GM19025 (cell line): ENCODE data around the gene ZNF853.
"Not testable (repeated sequence)": the region's sequence is repeated elsewhere in the genome, so short reads cannot be mapped to it uniquely, and the experiment has no call there.

Experiments
- ATAC-seq: cut with Tn5 transposase; IDR thresholded peaks from one replicate; pipeline ENCODE4 v1.9.1; 2021; ENCODE audit warnings: mild to moderate bottlenecking, low read depth, moderate library complexity; ENCODE audit not compliant: unreplicated experiment

Gene ZNF853

DNA sequence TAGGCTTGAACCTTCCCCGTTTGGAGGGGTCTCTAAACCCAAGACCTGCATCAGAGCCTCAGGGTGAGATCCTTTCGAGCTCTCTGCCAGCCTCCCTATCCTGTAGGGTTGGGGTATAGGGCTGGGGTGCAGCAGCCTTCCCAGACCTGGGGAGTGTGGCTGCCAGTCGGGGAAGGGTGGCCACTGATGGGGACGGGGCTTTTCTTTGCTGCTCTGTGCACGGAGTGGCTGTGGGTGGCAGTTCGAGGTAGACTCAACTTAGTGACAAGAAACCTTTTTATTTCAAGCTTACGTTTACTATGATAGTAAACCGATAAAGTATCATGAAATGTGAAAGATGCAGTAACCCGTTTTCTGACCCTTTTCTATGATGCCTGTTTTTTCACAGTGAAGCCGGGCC is 34.7 kb downstream of the ZNF853 start:
- no peak for ATAC-seq

DNA sequence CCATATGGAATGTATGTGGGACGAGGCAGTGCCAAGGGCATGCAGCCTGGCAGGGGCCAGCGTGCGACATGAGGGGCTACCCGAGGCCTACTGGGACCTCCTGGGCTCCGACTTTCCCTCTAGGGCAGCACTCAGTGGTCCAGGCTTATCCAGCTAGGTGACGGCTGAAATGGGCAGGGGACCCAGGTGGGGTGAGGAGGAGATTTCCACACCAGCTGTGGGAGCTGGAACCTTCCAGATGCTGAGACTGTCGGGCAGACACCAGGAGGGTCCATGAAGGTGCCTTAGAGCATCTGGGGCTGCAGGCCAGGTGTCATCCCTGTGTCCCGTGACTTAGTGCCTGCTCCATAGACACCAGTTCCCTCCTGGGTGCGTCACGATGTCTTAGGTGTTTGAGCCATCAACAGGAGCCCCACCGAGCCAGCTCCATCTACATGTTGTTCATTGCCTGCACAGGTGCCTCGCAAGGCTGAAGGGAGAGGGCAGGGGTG is 35.2 kb downstream of the ZNF853 start:
- no peak for ATAC-seq

DNA sequence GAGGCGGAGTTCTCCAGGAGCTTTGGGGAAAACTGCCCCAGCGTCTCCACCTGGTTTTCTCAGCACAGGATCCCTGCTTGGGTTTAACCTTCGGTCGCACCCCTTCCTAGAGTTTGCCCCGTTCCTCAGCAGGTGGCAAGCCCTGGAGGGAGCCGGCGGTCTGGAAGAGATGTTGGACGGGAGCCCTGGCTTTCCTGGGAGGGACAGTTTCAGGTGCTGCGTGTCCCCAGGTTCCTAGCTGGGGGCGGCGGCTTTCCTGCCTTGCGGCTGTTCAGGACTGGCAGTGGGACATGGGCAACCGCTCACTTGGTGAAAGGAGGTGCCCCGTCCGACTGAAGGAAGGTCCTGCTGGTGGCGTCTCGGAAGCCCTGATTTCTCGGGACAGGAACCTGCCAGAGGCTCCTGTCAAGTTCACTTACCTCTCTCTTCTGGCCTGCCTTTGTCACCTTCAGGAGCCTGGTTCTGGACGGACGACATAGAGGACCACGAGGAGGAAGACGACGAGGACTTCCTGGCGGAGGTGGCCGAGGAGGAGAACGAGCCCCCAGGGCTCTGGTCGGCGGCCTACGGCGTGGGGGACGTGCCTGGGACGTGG is 36.5 kb downstream of the ZNF853 start:
- ATAC-seq, result no peak

DNA sequence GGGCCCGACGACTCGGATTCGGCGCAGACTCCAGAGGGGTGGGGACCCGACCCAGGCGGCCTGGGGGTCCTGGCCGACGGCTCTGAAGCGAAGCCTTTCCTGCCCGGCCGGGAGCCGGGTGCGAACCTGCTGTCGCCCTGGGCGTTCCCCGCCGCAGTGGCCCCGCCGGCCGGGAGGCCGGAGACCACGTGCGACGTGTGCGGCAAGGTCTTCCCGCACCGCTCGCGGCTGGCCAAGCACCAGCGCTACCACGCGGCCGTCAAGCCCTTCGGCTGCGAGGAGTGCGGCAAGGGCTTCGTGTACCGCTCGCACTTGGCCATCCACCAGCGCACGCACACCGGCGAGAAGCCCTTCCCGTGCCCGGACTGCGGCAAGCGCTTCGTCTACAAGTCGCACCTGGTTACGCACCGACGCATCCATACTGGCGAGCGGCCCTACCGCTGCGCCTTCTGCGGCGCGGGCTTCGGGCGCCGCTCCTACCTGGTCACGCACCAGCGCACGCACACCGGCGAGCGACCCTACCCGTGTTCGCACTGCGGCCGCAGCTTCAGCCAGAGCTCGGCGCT is 37.1 kb downstream of the ZNF853 start:
- ATAC-seq, result no peak

DNA sequence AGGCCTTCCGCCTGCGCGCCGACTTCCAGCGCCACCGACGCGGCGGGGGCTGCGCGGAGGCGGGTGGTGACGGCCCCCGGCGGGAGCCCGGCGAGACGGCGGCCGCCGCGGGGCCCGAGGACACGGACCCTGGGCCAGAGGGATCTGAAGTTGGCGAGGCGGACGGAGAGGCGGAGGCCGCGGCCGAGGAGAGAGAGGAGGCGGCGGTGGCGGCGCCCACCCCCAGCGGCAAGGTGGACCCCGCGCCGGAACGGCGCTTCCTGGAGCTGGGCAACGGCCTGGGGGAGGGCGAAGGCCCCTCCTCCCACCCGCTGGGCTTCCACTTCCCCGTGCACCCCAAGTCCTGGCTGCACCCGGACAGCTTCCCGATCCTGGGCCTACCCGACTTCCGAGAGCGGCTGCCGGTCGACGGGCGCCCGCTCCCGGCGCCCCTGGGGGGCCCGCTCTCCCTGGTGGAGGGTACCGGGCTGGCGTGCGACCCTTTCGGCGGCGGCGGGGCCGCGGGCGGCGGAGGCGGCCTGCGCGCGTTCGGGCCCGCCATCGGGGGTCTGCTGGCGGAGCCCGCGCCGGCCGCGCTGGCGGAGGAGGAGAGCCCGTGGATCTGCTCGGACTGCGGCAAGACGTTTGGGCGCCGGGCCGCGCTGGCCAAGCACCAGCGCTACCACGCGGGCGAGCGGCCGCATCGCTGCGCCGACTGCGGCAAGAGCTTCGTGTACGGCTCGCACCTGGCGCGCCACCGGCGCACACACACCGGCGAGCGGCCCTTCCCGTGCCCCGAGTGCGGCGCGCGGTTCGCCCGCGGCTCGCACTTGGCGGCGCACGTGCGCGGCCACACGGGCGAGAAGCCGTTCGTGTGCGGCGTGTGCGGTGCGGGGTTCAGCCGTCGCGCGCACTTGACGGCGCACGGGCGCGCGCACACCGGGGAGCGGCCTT is 37.9 kb downstream of the ZNF853 start:
- no peak for ATAC-seq

DNA sequence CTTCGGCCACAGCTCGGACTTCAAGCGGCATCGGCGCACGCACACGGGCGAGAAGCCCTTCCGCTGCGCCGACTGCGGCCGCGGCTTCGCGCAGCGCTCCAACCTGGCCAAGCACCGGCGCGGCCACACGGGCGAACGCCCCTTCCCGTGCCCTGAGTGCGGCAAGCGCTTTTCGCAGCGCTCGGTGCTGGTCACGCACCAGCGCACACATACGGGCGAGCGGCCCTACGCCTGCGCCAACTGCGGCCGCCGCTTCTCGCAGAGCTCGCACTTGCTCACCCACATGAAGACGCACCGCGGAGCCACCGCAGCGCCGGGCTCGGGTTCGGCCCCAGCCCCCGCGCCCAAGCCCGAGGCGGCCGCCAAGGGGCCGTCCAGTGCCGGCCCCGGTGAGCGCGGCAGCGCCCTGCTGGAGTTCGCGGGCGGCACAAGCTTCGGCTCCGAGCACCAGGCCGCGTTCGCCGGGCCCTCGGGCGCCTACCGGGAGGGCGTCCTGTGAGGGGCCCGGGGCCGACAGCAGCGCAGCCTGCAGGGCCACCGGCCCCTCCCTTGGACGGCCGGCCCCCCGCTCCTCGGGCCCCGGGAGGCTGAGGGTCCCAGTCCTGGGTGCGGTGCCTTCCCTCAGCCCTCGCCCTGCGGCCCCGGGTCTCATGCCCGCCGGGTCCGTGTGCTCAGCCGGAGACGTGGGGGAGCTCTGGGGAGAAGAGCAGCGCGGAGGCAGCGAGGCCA is 38.9 kb downstream of the ZNF853 start:
- no peak for ATAC-seq

DNA sequence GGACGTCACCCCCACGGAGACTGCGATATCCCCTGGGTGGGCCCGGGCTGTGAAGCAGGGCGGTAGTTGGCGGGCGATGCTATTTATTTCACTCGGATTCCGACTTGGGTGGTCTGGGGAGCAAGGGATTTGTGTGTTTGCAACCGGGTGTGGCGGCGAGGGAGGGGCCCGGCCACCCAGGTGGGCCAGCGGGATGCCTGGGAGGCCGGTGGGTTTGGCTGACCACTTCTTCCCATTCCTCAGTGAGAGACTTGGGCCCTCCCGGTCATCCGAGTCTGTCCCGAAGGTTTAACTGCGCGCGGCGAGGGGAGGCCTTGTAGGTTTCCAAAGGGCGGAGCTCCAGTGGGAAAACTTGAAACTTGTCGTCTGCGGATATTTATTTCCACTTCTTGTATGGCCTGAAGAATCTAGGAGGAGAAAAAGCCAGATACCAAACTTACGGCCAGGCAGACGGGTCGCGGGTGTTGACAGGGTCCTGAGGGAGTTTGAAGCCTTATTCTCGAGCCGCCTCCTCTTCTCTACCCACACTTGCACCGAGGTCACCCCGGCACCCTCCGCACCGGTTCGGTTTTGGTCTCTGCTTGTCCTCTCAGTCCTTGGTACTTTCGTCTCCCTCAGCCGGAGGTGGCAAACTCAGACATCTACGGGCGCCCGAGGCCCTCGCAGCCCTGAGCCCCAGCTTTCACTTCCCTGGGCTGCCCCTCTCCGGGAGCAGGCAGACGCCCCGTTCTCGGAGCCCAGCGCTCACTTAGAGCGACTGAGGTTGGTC is 39.6 kb downstream of the ZNF853 start:
- no peak for ATAC-seq

DNA sequence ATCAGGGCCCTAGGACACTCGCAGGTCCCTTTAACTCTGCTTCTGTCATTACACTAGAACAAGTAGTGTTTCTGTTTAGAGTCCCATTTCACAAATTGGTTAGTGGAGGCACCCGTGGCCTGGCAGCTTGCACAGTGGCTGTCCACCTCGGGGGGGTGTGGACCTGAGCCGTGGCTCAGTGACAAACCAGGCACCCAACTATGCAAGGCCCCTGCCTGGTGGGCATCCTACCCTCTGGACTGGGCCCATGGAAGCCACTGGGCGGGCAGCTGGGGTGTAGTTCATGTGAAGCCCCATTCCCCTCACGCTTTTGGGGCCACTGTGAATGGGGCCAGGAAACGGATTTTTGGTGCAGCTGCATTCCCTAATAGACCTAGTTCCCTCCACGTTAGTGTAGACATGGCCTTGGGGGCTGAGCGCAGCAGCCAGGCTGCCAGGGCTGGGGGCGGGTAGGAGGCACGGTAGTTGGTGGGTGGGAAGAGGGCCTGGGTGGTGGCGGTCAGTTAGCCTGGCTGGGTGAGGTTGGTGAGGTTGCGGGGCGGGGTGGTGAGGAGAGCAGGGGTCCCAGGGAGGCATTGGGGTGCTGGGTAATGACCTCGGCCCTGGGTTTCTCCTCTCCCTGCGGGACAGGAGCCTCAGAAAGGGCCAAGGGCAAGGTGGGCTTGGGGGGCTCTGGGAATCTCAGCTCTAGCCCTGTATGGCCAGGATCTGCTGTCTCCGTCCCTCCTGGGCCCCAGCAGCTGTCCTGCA is 40.4 kb downstream of the ZNF853 start:
- no peak for ATAC-seq

DNA sequence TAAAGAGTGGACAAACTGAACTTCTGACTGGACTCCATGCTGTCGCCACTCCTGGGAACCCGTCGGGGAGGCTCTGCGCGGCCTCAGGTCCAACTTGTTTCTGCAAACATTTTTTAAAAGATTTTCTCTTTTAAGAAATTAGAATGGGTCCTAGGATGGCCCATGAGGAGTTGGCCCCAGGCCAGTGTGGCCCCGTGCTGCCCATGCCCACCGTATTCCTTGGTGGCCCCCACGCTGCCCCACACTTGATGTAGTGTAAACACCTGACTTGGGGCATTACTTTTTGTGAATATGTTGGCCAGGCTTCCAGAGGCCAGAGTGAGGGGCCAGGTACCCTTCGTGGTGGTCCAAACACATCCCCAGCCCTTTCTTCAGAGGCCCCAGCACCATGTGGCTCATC is 41.0 kb downstream of the ZNF853 start:
- ATAC-seq, result no peak

DNA sequence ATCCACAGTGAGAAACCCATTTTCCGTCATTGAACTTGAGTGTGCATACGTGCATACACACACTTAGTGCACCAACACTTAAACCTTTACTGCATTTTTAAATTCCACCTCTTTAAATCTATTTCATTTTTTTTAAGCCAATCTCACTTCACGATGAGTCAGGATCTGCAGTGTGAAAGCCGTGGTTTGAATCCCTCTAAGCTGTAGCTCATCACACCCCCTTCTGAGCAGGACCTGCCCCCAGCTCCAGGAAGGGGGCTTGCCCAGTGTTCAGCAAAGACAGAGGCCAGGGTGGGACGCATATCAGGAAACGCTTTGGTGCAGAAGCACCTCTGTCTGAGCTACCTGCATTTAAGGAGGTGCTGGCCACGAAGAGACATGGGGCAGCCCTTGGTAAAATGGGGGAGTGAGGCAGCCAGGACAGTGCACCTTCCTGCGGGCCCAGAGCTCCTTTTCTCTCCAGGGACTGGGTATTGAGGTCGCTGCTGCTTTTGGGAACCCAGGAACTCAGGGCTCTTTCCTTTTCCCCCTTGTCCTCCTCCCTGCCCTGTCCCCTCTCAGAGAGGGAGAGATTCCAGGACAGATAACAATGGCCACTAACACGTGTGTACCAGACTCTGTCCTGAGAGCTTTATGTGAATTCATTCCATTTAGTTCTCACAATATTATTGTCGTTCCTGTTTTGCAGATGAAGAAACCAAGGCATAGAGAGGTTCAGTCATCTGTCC is 43.4 kb downstream of the ZNF853 start:
- no peak for ATAC-seq

DNA sequence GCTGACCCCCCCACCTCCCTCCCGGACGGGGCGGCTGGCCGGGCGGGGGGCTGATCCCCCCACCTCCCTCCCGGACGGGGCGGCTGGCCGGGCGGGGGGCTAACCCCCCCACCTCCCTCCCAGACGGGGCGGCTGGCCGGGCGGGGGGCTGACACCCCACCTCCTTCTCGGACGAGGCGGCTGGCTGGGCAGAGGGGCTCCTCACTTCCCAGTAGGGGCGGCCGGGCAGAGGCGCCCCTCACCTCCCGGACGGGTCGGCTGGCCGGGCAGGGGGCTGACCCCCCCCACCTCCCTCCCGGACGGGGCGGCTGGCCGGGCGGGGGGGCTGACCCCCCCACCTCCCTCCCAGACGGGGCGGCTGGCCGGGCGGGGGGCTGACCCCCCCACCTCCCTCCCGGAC is 55.4 kb downstream of the ZNF853 start:
- not testable (repeated sequence) for ATAC-seq
